ENCODE data around the gene EPG5.

The EPG5 gene

GRCh38 chr18:45938488-45938935 is 28.6 kb downstream of the EPG5 start:
- no peak overlapping the region for H3K9ac ChIP-seq (ENCODE audit: low read depth, low read length)
- no peaks in the 10 kb centered on the region for H3K27me3 ChIP-seq (ENCODE audit: control insufficient read depth, insufficient read depth, low read length)
- H3K9me3 ChIP-seq (ENCODE audit: control insufficient read depth, insufficient read depth, low read length): no peaks in the 10 kb centered on the region
- H3K4me3 ChIP-seq (ENCODE audit: low read depth, low read length): no peak overlapping the region
- H3K4me1 ChIP-seq (ENCODE audit: control insufficient read depth, insufficient read depth, low read length): no peaks in the 10 kb centered on the region
- peaks cover 11% of the 10 kb centered on the region for H3K36me3 ChIP-seq (ENCODE audit: control insufficient read depth, insufficient read depth, low read length)

- Histone ChIP-seq H3K27me3 (ENCODE audit: control insufficient read depth, insufficient read depth, low read length) (no peaks in the 10 kb centered on the region), H3K36me3 (ENCODE audit: control insufficient read depth, insufficient read depth, low read length) (peaks cover 7% of the 10 kb centered on the region)
Measured at GRCh38 chr18:45935591-45936335, 31.4 kb downstream of the EPG5 start.

GRCh38 chr18:45932708-45933107 is 34.4 kb downstream of the EPG5 start:
- H3K9me3 ChIP-seq (ENCODE audit: control insufficient read depth, insufficient read depth, low read length): no peaks in the 10 kb centered on the region
- H3K4me3 ChIP-seq (ENCODE audit: low read depth, low read length): no peak overlapping the region
- no peak overlapping the region for H3K9ac ChIP-seq (ENCODE audit: low read depth, low read length)
- H3K4me1 ChIP-seq (ENCODE audit: control insufficient read depth, insufficient read depth, low read length): no peaks in the 10 kb centered on the region
- no peaks in the 10 kb centered on the region for H3K36me3 ChIP-seq (ENCODE audit: control insufficient read depth, insufficient read depth, low read length)
- no peaks in the 10 kb centered on the region for H3K27me3 ChIP-seq (ENCODE audit: control insufficient read depth, insufficient read depth, low read length)

More at GRCh38 chr18:45935591-45936335, 31.4 kb downstream of the EPG5 start:
- Histone ChIP-seq H3K4me1 (ENCODE audit: control insufficient read depth, insufficient read depth, low read length) (no peaks in the 10 kb centered on the region), H3K9me3 (ENCODE audit: control insufficient read depth, insufficient read depth, low read length) (no peaks in the 10 kb centered on the region), H3K4me3 (ENCODE audit: low read depth, low read length) (no peak overlapping the region), H3K9ac (ENCODE audit: low read depth, low read length) (no peak overlapping the region)

- no peaks in the 10 kb centered on the region for H3K9me3 ChIP-seq (ENCODE audit: control insufficient read depth, insufficient read depth, low read length)
- H3K36me3 ChIP-seq (ENCODE audit: control insufficient read depth, insufficient read depth, low read length): no peaks in the 10 kb centered on the region
- H3K4me1 ChIP-seq (ENCODE audit: control insufficient read depth, insufficient read depth, low read length): no peaks in the 10 kb centered on the region
- no peak overlapping the region for H3K9ac ChIP-seq (ENCODE audit: low read depth, low read length)
- no peak overlapping the region for H3K4me3 ChIP-seq (ENCODE audit: low read depth, low read length)
- no peaks in the 10 kb centered on the region for H3K27me3 ChIP-seq (ENCODE audit: control insufficient read depth, insufficient read depth, low read length)
Measured at GRCh38 chr18:45930963-45931362, 36.2 kb downstream of the EPG5 start.

GRCh38 chr18:45926691-45927090 is 40.4 kb downstream of the EPG5 start:
- H3K27me3 ChIP-seq (ENCODE audit: control insufficient read depth, insufficient read depth, low read length): no peaks in the 10 kb centered on the region
- peaks cover 9% of the 10 kb centered on the region for H3K36me3 ChIP-seq (ENCODE audit: control insufficient read depth, insufficient read depth, low read length)
- H3K4me1 ChIP-seq (ENCODE audit: control insufficient read depth, insufficient read depth, low read length): no peaks in the 10 kb centered on the region

GRCh38 chr18:45926085-45926484 is 41.0 kb downstream of the EPG5 start:
- Histone ChIP-seq H3K4me1 (ENCODE audit: control insufficient read depth, insufficient read depth, low read length) (no peaks in the 10 kb centered on the region), H3K9me3 (ENCODE audit: control insufficient read depth, insufficient read depth, low read length) (no peaks in the 10 kb centered on the region), H3K4me3 (ENCODE audit: low read depth, low read length) (no peak overlapping the region), H3K9ac (ENCODE audit: low read depth, low read length) (no peak overlapping the region), H3K27me3 (ENCODE audit: control insufficient read depth, insufficient read depth, low read length) (no peaks in the 10 kb centered on the region), H3K36me3 (ENCODE audit: control insufficient read depth, insufficient read depth, low read length) (peaks cover 9% of the 10 kb centered on the region)

More at GRCh38 chr18:45926691-45927090, 40.4 kb downstream of the EPG5 start:
- Histone ChIP-seq H3K9me3 (ENCODE audit: control insufficient read depth, insufficient read depth, low read length) (no peaks in the 10 kb centered on the region), H3K9ac (ENCODE audit: low read depth, low read length) (no peak overlapping the region), H3K4me3 (ENCODE audit: low read depth, low read length) (no peak overlapping the region)

GRCh38 chr18:45923138-45923537 is 44.0 kb downstream of the EPG5 start:
- no peaks in the 10 kb centered on the region for H3K4me1 ChIP-seq (ENCODE audit: control insufficient read depth, insufficient read depth, low read length)
- H3K9me3 ChIP-seq (ENCODE audit: control insufficient read depth, insufficient read depth, low read length): no peaks in the 10 kb centered on the region
- H3K27me3 ChIP-seq (ENCODE audit: control insufficient read depth, insufficient read depth, low read length): no peaks in the 10 kb centered on the region
- H3K36me3 ChIP-seq (ENCODE audit: control insufficient read depth, insufficient read depth, low read length): peaks cover 16% of the 10 kb centered on the region
- H3K4me3 ChIP-seq (ENCODE audit: low read depth, low read length): no peak overlapping the region
- H3K9ac ChIP-seq (ENCODE audit: low read depth, low read length): no peak overlapping the region

GRCh38 chr18:45920367-45920766 is 46.8 kb downstream of the EPG5 start:
- Histone ChIP-seq H3K27me3 (ENCODE audit: control insufficient read depth, insufficient read depth, low read length) (no peaks in the 10 kb centered on the region), H3K4me1 (ENCODE audit: control insufficient read depth, insufficient read depth, low read length) (no peaks in the 10 kb centered on the region), H3K36me3 (ENCODE audit: control insufficient read depth, insufficient read depth, low read length) (peaks cover 19% of the 10 kb centered on the region)

GRCh38 chr18:45916302-45916701 is 50.8 kb downstream of the EPG5 start:
- Histone ChIP-seq H3K27me3 (ENCODE audit: control insufficient read depth, insufficient read depth, low read length) (no peaks in the 10 kb centered on the region), H3K36me3 (ENCODE audit: control insufficient read depth, insufficient read depth, low read length) (peaks cover 16% of the 10 kb centered on the region), H3K4me3 (ENCODE audit: low read depth, low read length) (no peak overlapping the region), H3K9ac (ENCODE audit: low read depth, low read length) (no peak overlapping the region), H3K9me3 (ENCODE audit: control insufficient read depth, insufficient read depth, low read length) (no peaks in the 10 kb centered on the region), H3K4me1 (ENCODE audit: control insufficient read depth, insufficient read depth, low read length) (no peaks in the 10 kb centered on the region)

More at GRCh38 chr18:45920367-45920766, 46.8 kb downstream of the EPG5 start:
- Histone ChIP-seq H3K4me3 (ENCODE audit: low read depth, low read length) (no peak overlapping the region), H3K9me3 (ENCODE audit: control insufficient read depth, insufficient read depth, low read length) (no peaks in the 10 kb centered on the region), H3K9ac (ENCODE audit: low read depth, low read length) (no peak overlapping the region)

- Histone ChIP-seq H3K4me1 (ENCODE audit: control insufficient read depth, insufficient read depth, low read length) (no peaks in the 10 kb centered on the region), H3K4me3 (ENCODE audit: low read depth, low read length) (no peak overlapping the region), H3K9me3 (ENCODE audit: control insufficient read depth, insufficient read depth, low read length) (no peaks in the 10 kb centered on the region), H3K36me3 (ENCODE audit: control insufficient read depth, insufficient read depth, low read length) (peaks cover 12% of the 10 kb centered on the region), H3K27me3 (ENCODE audit: control insufficient read depth, insufficient read depth, low read length) (no peaks in the 10 kb centered on the region), H3K9ac (ENCODE audit: low read depth, low read length) (no peak overlapping the region)
Measured at GRCh38 chr18:45913276-45913675, 53.9 kb downstream of the EPG5 start.

- no peak overlapping the region for H3K4me3 ChIP-seq (ENCODE audit: low read depth, low read length)
Measured at GRCh38 chr18:45910405-45911023, 56.6 kb downstream of the EPG5 start.

GRCh38 chr18:45901654-45902210 is 65.4 kb downstream of the EPG5 start:
- Histone ChIP-seq H3K27me3 (ENCODE audit: control insufficient read depth, insufficient read depth, low read length) (no peaks in the 10 kb centered on the region), H3K4me1 (ENCODE audit: control insufficient read depth, insufficient read depth, low read length) (no peaks in the 10 kb centered on the region), H3K36me3 (ENCODE audit: control insufficient read depth, insufficient read depth, low read length) (no peaks in the 10 kb centered on the region), H3K4me3 (ENCODE audit: low read depth, low read length) (no peak overlapping the region), H3K9me3 (ENCODE audit: control insufficient read depth, insufficient read depth, low read length) (no peaks in the 10 kb centered on the region), H3K9ac (ENCODE audit: low read depth, low read length) (no peak overlapping the region)

More at GRCh38 chr18:45910405-45911023, 56.6 kb downstream of the EPG5 start:
- no peaks in the 10 kb centered on the region for H3K9me3 ChIP-seq (ENCODE audit: control insufficient read depth, insufficient read depth, low read length)
- peaks cover 9% of the 10 kb centered on the region for H3K36me3 ChIP-seq (ENCODE audit: control insufficient read depth, insufficient read depth, low read length)
- H3K4me1 ChIP-seq (ENCODE audit: control insufficient read depth, insufficient read depth, low read length): no peaks in the 10 kb centered on the region
- H3K27me3 ChIP-seq (ENCODE audit: control insufficient read depth, insufficient read depth, low read length): no peaks in the 10 kb centered on the region
- H3K9ac ChIP-seq (ENCODE audit: low read depth, low read length): no peak overlapping the region
